GM23338 (cell line): ENCODE measurements around the gene CBX6. TPM values are rescaled to one million over a fixed set of nuclear protein-coding genes. Genes with fewer than 3 reads are reported as not detected.

Experiments used
- ATAC-seq: fragments of 200-7000 bp; cut with Tn5 transposase; 3 replicates; pipeline ENCODE4 v1.9.1; 2020
- DNase-seq: peaks from one replicate; pipeline ENCODE4 v3.0.0-alpha.2; 2015; ENCODE audit warnings: low spot score
- H2AFZ ChIP-seq: fragments of 200-600 bp; sonication (generic); 2 replicates; pipeline ENCODE4 v1.8.0; 2016; ENCODE audit warnings: antibody characterized with exemption, mild to moderate bottlenecking, moderate library complexity
- H3F3A ChIP-seq: fragments of 200-600 bp; sonication (generic); replicated peaks from 2 replicates; pipeline ENCODE4 v1.8.0; 2017; ENCODE audit warnings: antibody characterized with exemption, mixed run types, low read depth
- H3K27ac ChIP-seq: fragments of 200-600 bp; sonication (generic); 2 replicates; pipeline ENCODE4 v1.6.1; 2016; ENCODE audit warnings: low read depth
- H3K27me3 ChIP-seq: fragments of 200-600 bp; sonication (generic); 2 replicates; pipeline ENCODE4 v1.8.0; 2016; ENCODE audit warnings: mild to moderate bottlenecking, mixed run types, moderate library complexity; ENCODE audit not compliant: insufficient read depth
- H3K36me3 ChIP-seq: fragments of 200-600 bp; sonication (generic); 2 replicates; pipeline ENCODE4 v1.8.0; 2016; ENCODE audit warnings: mild to moderate bottlenecking; ENCODE audit not compliant: insufficient read depth
- H3K4me1 ChIP-seq: fragments of 200-600 bp; sonication (generic); 2 replicates; pipeline ENCODE4 v1.8.0; 2016; ENCODE audit warnings: mild to moderate bottlenecking, moderate library complexity; ENCODE audit not compliant: insufficient read depth
- H3K4me2 ChIP-seq: fragments of 200-600 bp; sonication (generic); 2 replicates; pipeline ENCODE4 v1.7.1; 2017; ENCODE audit warnings: mixed run types
- H3K4me3 ChIP-seq: fragments of 200-600 bp; sonication (generic); 2 replicates; pipeline ENCODE4 v1.6.1; 2016; ENCODE audit warnings: mixed run types
- H3K79me2 ChIP-seq: fragments of 200-600 bp; sonication (generic); replicated peaks from 2 replicates; pipeline ENCODE4 v1.8.0; 2017; ENCODE audit warnings: mild to moderate bottlenecking; ENCODE audit not compliant: insufficient read depth
- H3K9me2 ChIP-seq: fragments of 200-600 bp; sonication (generic); 2 replicates; pipeline ENCODE4 v1.8.0; 2017; ENCODE audit not compliant: insufficient read depth
- H4K20me1 ChIP-seq: fragments of 200-600 bp; sonication (generic); replicated peaks from 2 replicates; pipeline ENCODE4 v1.8.0; 2017; ENCODE audit warnings: mild to moderate bottlenecking; ENCODE audit not compliant: insufficient read depth
- H3K27ac Mint-ChIP-seq: 2 replicates; pipeline ENCODE4 v1.8.0; 2020; ENCODE audit warnings: inconsistent platforms, mild to moderate bottlenecking, moderate library complexity, mixed read lengths
- H3K27me3 Mint-ChIP-seq: 3 replicates; pipeline ENCODE4 v1.8.0; 2022; ENCODE audit warnings: low read depth, mild to moderate bottlenecking, moderate library complexity, mixed read lengths, inconsistent platforms; ENCODE audit not compliant: insufficient read depth, poor library complexity
- H3K36me3 Mint-ChIP-seq: 3 replicates; pipeline ENCODE4 v1.8.0; 2021; ENCODE audit warnings: low read depth, mild to moderate bottlenecking, inconsistent platforms, moderate library complexity, mixed read lengths
- H3K4me1 Mint-ChIP-seq: 3 replicates; pipeline ENCODE4 v1.8.0; 2020; ENCODE audit warnings: mild to moderate bottlenecking, inconsistent platforms, mixed read lengths
- H3K4me3 Mint-ChIP-seq: 3 replicates; pipeline ENCODE4 v1.8.0; 2021; ENCODE audit warnings: moderate library complexity, mild to moderate bottlenecking, inconsistent platforms, mixed read lengths
- H3K9me3 Mint-ChIP-seq: 3 replicates; pipeline ENCODE4 v1.8.0; 2020; ENCODE audit warnings: moderate library complexity, mild to moderate bottlenecking, inconsistent platforms, mixed read lengths
- CREB1 ChIP-seq: fragments of 250-450 bp; sonication (Bioruptor Pico); IDR thresholded peaks from 2 replicates; pipeline ENCODE4 v1.5.0; 2020; ENCODE audit warnings: low read depth, mild to moderate bottlenecking, moderate library complexity
- CTCF ChIP-seq, 2 experiments: fragments of 200-600 bp in 1 of 2; sonication (generic) in 1 of 2; conservative IDR thresholded peaks; 2 replicates each; pipeline versions ENCODE4 v1.5.1 to v1.6.1; 2016 to 2017; ENCODE audit warnings: antibody characterized with exemption in 2 of 2, low read depth in 2 of 2, mild to moderate bottlenecking in 2 of 2, moderate library complexity in 1 of 2
- ETS1 ChIP-seq: IDR thresholded peaks from 2 replicates; pipeline ENCODE4 v1.6.1; 2016; ENCODE audit warnings: antibody characterized with exemption
- EZH2 ChIP-seq: fragments of 200-600 bp; sonication (generic); IDR thresholded peaks from one replicate; pipeline ENCODE4 v1.8.0; 2017; ENCODE audit warnings: antibody characterized with exemption, mild to moderate bottlenecking, low read depth; ENCODE audit not compliant: unreplicated experiment
- EZH2phosphoT487 ChIP-seq: fragments of 200-600 bp; sonication (generic); IDR thresholded peaks from one replicate; pipeline ENCODE4 v1.8.1; 2018; ENCODE audit warnings: antibody characterized with exemption; ENCODE audit not compliant: unreplicated experiment
- JUNB ChIP-seq: IDR thresholded peaks from one replicate; pipeline ENCODE4 v1.6.1; 2016; ENCODE audit warnings: antibody characterized with exemption; ENCODE audit not compliant: unreplicated experiment
- NANOG ChIP-seq: IDR thresholded peaks from 2 replicates; pipeline ENCODE4 v1.6.1; 2016; ENCODE audit warnings: antibody characterized with exemption, borderline replicate concordance
- POLR2AphosphoS5 ChIP-seq: IDR thresholded peaks from 2 replicates; pipeline ENCODE4 v1.6.1; 2016; ENCODE audit warnings: antibody characterized with exemption, low read depth
- REST ChIP-seq: IDR thresholded peaks from one replicate; pipeline ENCODE4 v1.6.1; 2018; ENCODE audit warnings: antibody characterized with exemption; ENCODE audit not compliant: unreplicated experiment
- STAT1 ChIP-seq: IDR thresholded peaks from one replicate; pipeline ENCODE4 v1.6.1; 2016; ENCODE audit warnings: antibody characterized with exemption; ENCODE audit not compliant: unreplicated experiment
- ZNF114 ChIP-seq: fragments of 250-450 bp; sonication (Bioruptor Pico); IDR thresholded peaks from 2 replicates; pipeline ENCODE4 v1.5.0; 2020; ENCODE audit warnings: mild to moderate bottlenecking, moderate library complexity
- ZNF331 ChIP-seq: fragments of 250-450 bp; sonication (Bioruptor Pico); IDR thresholded peaks from 2 replicates; pipeline ENCODE4 v1.5.0; 2020; ENCODE audit warnings: low read depth, mild to moderate bottlenecking, moderate library complexity
- ZNF462 ChIP-seq: fragments of 250-450 bp; sonication (Bioruptor Pico); IDR thresholded peaks from 2 replicates; pipeline ENCODE4 v1.5.0; 2020; ENCODE audit warnings: mild to moderate bottlenecking, moderate library complexity
- polyA plus RNA-seq: library from polyadenylated mRNA; unstranded; fragments of >200 nt; fragmentation: Nextera tagmentation; extraction: Ambion mirVana; gene quantifications from 2 replicates; pipeline ENCODE4 v1.2.1, GENCODE V29; 2016
- total RNA-seq: library from RNA; depleted of rRNA; stranded (reverse); fragments of >200 nt; shearing (Covaris generic); gene quantifications from 2 replicates; pipeline ENCODE4 v1.2.3, GENCODE V29; 2014

The CBX6 gene
- total and polyA plus RNA-seq, 2 experiments from 2014 or later: 18.5 to 23.0 TPM

- Histone ChIP-seq H3K4me2 (no peak overlapping the region), H3K79me2 (no peaks in the 10 kb centered on the region), H2AFZ (no peak overlapping the region), H4K20me1 (no peaks in the 10 kb centered on the region; the same call in 1 of the 2 replicates), H3F3A (no peaks in the 10 kb centered on the region), H3K36me3 (no peaks in the 10 kb centered on the region), H3K27me3 (no peaks in the 10 kb centered on the region), H3K27ac (no peak overlapping the region), H3K4me1 (no peaks in the 10 kb centered on the region), H3K9me2 (no peaks in the 10 kb centered on the region), H3K4me3 (no peak overlapping the region)
- TF ChIP-seq NANOG: no peak
- TF ChIP-seq CTCF (conservative IDR thresholded peaks at IDR 0.05; ENCODE audit: low read depth in 2 of 2): no peak
- no peak for TF ChIP-seq CREB1 (CRISPR knock-in tag)
- no peak for TF ChIP-seq REST
- no peak for TF ChIP-seq ETS1
- no peak for TF ChIP-seq ZNF114 (CRISPR knock-in tag)
- no peak for TF ChIP-seq STAT1
- TF ChIP-seq EZH2: no peak
- no peak for TF ChIP-seq ZNF331 (CRISPR knock-in tag)
- TF ChIP-seq ZNF462 (CRISPR knock-in tag): no peak
- TF ChIP-seq POLR2AphosphoS5: no peak
- TF ChIP-seq JUNB: no peak
- no peak for TF ChIP-seq EZH2phosphoT487
- H3K4me3 Mint-ChIP-seq: no peak overlapping the region
- ATAC-seq: no peak
- H3K36me3 Mint-ChIP-seq: no peaks in the 10 kb centered on the region
- H3K27me3 Mint-ChIP-seq: peaks cover 18% of the 10 kb centered on the region
- no peak overlapping the region for H3K27ac Mint-ChIP-seq
- H3K9me3 Mint-ChIP-seq: no peaks in the 10 kb centered on the region
- DNase-seq: no peak
- no peaks in the 10 kb centered on the region; the same call in 2 of the 3 replicates for H3K4me1 Mint-ChIP-seq
Measured at GRCh38 chr22:38823076-38823475, 48.9 kb downstream of the CBX6 start.
